ENCODE results near the gene SLC35B3. TPM values are rescaled to one million over a fixed set of nuclear protein-coding genes. Genes with fewer than 3 reads are reported as not detected.

Gene SLC35B3
- total RNA-seq, 1 donor from 2014 or later = 27.1 TPM

GRCh38 chr6:8441452-8441851 is 6.1 kb upstream of the SLC35B3 start:
- Mint-ChIP-seq H3K27ac (no peak overlapping the region), H3K4me1 (peaks cover 13% of the 10 kb centered on the region), H3K4me3 (no peak overlapping the region), H3K36me3 (peaks cover 14% of the 10 kb centered on the region), H3K27me3 (ENCODE audit: low read depth) (no peaks in the 10 kb centered on the region), H3K9me3 (peaks cover 9% of the 10 kb centered on the region)
- no peak for TF ChIP-seq CTCF (IDR thresholded peaks at IDR 0.05; ENCODE audit: unreplicated experiment)
- DNase-seq (ENCODE audit: low spot score in 2 of 2, unreplicated experiment in 2 of 2) = no peak

- peaks cover 8% of the 10 kb centered on the region for H3K36me3 Mint-ChIP-seq
- H3K4me3 Mint-ChIP-seq = no peak overlapping the region
- H3K4me1 Mint-ChIP-seq = peaks cover 23% of the 10 kb centered on the region
- DNase-seq (ENCODE audit: low spot score in 2 of 2, unreplicated experiment in 2 of 2) = no peak
- no peak for TF ChIP-seq CTCF (IDR thresholded peaks at IDR 0.05; ENCODE audit: unreplicated experiment)
- H3K9me3 Mint-ChIP-seq = peaks cover 9% of the 10 kb centered on the region
- no peak overlapping the region for H3K27ac Mint-ChIP-seq
- no peaks in the 10 kb centered on the region for H3K27me3 Mint-ChIP-seq (ENCODE audit: low read depth)
Measured at GRCh38 chr6:8439601-8440268, 4.4 kb upstream of the SLC35B3 start.

- no peak for DNase-seq (ENCODE audit: low spot score in 2 of 2, unreplicated experiment in 2 of 2)
- H3K36me3 Mint-ChIP-seq = peaks cover 2% of the 10 kb centered on the region
- TF ChIP-seq CTCF (IDR thresholded peaks at IDR 0.05; ENCODE audit: unreplicated experiment) = no peak
- H3K4me1 Mint-ChIP-seq = peaks cover 37% of the 10 kb centered on the region
- H3K4me3 Mint-ChIP-seq = peak overlapping the region; percentile 5
- peak overlapping the region; percentile 74 for H3K27ac Mint-ChIP-seq
- no peaks in the 10 kb centered on the region for H3K27me3 Mint-ChIP-seq (ENCODE audit: low read depth)
- H3K9me3 Mint-ChIP-seq = no peaks in the 10 kb centered on the region
Measured at GRCh38 chr6:8437813-8438212, 2.5 kb upstream of the SLC35B3 start.

GRCh38 chr6:8436966-8437365 is 1.6 kb upstream of the SLC35B3 start:
- Mint-ChIP-seq H3K36me3 (peaks cover 2% of the 10 kb centered on the region), H3K27me3 (ENCODE audit: low read depth) (no peaks in the 10 kb centered on the region), H3K4me3 (peak overlapping the region; percentile 14), H3K9me3 (no peaks in the 10 kb centered on the region), H3K27ac (peak overlapping the region; percentile 40), H3K4me1 (peaks cover 41% of the 10 kb centered on the region)
- no peak for TF ChIP-seq CTCF (IDR thresholded peaks at IDR 0.05; ENCODE audit: unreplicated experiment)
- DNase-seq (ENCODE audit: low spot score in 2 of 2, unreplicated experiment in 2 of 2) = no peak

DNA sequence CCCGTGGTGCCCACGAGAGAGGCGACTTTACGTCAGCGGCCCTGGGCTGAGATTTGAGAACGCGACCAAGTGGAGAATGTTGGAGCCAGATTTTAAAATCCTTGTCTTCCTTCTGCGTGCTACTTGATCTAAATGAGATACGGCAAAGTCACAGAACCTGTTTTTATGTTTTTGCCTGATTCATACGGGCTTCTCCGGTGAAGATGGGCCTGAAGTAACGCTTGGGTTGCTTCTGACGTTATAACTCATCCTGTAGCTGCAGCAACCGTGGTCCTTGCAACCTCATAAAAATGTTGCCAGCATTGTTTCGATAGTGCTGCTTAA is 462 bp upstream of the SLC35B3 start:
- Mint-ChIP-seq H3K9me3 (no peaks in the 10 kb centered on the region), H3K27ac (peak overlapping the region; percentile 99), H3K27me3 (ENCODE audit: low read depth) (no peaks in the 10 kb centered on the region), H3K4me3 (peak overlapping the region; percentile 93), H3K36me3 (peaks cover 6% of the 10 kb centered on the region), H3K4me1 (peaks cover 52% of the 10 kb centered on the region)
- DNase-seq (ENCODE audit: low spot score in 2 of 2, unreplicated experiment in 2 of 2) = no peak
- no peak for TF ChIP-seq CTCF (IDR thresholded peaks at IDR 0.05; ENCODE audit: unreplicated experiment)

GRCh38 chr6:8434727-8435092 is 635 bp downstream of the SLC35B3 start:
- Mint-ChIP-seq H3K27ac (peak overlapping the region; percentile 99), H3K4me1 (peaks cover 56% of the 10 kb centered on the region), H3K27me3 (ENCODE audit: low read depth) (no peaks in the 10 kb centered on the region), H3K4me3 (peak overlapping the region; percentile 93), H3K36me3 (peaks cover 6% of the 10 kb centered on the region), H3K9me3 (no peaks in the 10 kb centered on the region)
- DNase-seq (ENCODE audit: low spot score in 2 of 2, unreplicated experiment in 2 of 2) = no peak
- TF ChIP-seq CTCF (IDR thresholded peaks at IDR 0.05; ENCODE audit: unreplicated experiment) = no peak
